Activated naive CD4-positive, alpha-beta T cell treated with anti-CD3 and anti-CD28 coated beads, Interleukin-2, amount 50 U/mL, for 16 hours (primary cell): ENCODE measurements around the gene TMEM72.

Experiments
- DNase-seq: peaks from one replicate; pipeline ENCODE4 v3.0.0-alpha.2; 2020

The TMEM72 gene

DNA sequence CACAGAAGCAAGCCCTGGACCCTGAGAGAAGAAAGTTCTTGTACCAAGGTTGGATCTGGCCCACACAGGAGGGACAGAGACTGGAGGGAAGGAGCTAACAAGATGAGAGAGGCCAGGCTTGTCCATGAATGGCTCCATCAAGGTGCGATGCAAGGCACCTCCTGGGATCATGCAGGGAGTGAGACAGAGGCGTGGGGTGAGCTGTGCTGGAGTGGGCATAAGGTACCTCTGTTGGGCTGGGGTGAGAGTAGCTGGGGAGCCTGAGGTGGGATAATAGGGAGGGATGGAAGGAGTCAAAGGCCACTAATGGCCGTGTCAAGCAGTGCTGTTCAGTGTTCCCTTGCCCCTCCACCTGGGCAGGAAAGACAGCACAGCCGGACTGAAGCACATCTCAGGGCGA, 9.9 kb downstream of the TMEM72 start:
- DNase-seq = no peak

DNA sequence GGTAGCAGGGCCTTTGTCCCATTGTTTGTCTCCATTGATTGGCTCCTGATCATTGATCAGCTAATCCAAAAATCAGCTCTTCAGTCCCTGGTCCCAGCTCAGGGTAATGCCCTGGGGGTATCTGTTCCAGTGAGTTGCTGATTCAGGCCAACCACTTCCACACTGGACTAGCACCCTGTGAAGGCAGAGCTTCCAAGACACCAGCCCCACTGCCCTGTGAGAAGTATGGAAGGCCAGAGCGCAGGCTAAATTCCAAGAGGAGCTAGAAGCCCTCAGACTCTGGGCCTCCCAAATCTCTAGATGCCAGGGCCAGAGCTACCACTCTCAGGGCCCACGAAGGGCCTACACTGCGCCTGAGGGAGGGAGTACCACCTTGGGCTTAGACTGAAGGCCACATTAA, 10.4 kb downstream of the TMEM72 start:
- no peak for DNase-seq

DNA sequence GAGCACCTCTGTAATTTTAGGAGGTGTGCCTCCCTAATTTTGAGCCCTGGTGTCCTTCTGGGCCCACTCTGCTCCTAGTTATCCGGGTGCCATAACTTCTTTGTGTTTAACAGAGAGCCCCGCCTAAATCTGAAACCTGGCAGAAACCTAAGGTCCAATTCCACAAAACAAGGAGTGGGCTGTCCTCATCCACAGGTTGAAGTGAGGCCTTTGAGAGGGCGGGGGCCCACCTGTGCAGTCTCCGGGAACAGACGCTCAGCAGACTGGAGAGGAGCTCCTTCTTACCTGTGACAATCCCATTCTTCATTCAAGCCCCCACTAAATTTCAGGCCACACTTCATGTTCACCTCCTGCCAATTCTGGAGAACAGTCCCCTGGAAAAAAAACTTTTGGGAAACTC, 10.9 kb downstream of the TMEM72 start:
- no peak for DNase-seq

DNA sequence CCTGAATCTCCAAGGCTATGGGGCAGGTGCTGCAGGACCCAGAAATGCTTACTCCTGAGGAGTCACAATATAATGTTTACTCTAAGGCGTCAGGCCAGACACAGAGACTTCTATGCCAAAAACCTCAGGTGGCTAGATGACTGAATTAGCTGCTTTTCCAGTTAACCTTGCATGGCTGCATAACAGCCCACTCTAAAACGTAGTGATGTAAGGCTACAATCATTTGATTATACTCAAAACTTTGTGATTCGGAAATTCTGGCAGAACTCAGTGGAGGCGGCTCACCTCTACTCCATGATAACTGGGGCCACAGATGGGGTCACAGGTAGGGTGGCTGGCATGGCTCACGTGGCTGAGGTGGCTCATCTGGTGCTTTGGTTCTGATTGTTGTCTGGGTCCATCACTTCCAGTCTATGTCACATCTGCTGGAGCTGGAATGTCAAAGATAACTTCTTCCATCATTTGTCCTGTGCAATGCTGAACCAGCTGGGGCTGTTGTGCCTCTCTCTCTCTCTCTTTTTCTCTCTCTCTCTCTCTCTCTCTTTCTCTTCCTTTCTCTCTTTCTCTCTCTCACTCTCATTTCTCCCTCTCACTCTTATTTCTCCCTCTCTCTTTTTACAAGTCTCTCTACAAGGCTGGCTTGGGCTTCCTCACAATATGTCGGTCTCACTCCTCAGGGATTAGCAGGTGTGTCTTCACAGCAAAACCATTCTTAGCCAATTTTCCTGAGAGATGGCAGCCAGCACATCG, 11.8 kb downstream of the TMEM72 start:
- DNase-seq = no peak

DNA sequence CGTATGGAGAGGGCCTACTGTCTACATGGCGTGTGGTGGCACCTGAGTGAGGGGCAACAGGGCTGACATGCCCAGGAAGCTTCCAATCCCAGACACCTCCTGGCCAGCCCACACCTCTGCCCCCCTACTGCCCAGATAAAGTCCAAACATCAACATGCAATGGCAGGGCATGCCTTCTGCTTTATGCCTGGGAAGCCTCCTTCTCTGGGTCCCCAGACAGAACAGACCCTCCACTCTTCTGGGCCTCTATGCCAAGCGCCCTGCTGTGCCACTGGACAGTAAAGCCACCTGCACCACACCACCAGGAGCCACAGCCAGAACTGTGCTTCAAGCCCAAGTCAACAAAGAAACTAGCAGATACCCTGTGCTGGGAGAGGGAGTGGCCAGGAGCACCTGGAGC, 12.5 kb downstream of the TMEM72 start:
- no peak for DNase-seq

DNA sequence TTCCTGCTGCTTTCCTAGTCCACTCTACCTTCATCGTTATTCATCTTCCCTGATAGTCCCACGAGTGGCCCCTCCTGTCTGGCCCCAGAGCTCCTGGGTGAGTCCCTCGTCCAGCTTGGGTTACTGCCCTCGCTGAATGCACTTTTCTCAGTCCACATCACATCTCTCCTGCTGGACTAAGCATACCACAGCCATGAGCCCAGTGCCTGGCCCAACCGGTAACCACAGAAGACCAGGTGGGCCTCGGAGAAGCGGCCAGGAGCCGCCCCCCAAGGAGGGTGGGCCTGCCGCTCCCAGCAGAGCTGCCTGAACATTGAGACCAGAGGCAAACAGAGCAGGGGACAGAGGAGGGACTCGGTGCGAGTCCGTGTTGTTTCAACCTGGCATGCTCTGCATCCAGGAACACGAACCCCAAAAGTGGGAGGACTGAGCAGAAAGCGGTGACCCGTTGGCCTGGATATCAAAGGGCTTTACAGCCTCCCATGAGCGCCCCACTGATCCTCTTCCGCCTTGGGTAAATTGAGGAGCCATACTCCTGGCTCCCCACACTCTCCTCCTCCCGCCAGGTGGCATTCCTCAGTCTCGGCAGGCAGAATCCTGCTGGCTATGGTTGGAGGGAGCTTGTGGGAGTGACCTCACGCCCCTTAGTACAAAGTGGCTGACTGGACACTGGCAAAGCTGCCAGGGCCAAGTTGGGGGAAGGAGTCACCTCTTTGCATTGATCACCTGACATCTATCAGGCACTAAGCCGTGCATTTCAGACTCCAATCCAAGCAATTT, 13.3 kb downstream of the TMEM72 start:
- no peak for DNase-seq

DNA sequence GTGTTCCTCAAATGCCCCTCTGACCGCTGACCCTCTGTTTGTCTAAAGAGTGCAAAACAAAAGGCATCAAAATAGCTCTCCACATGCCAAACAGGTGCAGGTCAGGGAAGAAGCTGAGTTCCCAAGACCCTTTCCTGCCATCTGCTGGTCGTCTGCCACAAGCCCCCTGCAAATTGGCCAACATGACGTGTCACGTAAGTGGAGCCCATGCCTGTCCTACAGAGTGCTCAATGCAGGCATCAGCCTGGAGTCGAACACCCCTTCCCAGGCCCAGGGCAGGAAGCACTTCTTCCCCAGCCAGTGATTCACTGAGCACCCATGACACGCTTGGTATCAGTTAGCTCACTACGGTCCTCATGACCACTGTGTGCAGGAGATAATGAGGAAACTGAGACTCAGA, 14.1 kb downstream of the TMEM72 start:
- DNase-seq = no peak

DNA sequence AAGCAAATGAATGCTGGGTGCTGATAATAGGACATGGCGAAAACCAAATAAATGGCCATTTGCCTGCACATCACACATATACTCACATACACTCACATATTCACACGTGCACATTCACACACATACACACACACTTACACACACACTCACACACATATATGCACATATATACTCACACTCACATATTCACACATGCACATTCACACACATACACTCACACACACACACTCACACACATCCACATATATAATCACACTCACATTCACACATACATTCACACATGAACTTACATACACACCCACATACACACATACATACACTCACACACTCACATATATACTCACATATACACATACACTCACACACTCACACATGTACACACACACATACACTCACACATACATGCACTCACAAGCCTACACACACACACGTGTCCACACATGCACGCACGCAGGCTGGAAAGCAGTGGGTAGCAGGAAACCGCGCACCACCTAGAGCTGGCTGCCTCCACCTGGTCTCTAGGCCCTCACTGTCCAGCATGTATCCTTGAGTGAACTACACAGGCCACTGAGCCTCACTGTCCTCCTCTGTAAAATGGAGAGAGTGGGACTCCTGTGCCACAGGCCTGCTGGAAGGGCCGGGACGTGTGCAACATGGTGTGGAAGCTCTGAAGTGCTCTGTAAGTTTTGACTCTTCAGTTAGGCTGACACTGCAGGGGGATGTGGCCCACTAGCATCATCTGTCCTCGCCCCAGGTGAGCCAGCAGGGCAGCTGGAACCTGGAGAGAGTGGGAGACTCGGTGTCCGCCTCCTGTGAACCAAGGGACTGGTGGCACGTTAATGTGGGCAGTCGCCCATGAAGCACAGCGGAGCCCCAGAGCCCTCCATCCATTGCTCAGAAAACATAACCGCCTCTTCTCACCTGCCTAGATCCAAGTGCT, 14.9 kb downstream of the TMEM72 start:
- DNase-seq = no peak

DNA sequence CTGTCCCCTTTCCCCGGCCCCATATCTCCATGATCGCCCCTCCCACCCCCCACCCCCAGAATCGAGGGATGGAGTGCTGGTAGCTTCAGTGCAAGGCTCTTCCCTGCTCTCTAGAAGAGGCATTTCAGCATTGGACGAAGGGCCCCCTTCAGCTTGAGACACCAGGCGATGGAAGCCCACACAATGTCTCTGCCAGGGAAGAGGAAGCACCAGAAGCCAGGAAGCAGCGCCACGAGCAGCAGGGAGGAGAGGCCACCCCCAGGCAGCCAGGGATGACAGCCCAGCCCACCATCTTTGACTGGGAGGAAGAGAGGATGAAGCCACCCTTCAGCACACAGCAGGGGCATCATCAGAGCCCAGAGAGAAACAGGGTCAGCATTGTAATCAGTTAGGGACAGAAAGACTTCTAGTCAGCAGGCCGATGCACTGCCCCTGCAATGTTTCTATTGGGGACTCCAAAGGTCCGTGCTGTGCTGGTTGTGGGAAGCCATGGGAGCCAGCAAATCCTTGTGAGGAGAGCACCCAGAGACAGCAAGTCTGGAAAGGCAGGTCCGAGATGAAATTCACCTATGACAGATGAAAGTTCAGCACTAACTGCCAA, 15.7 kb downstream of the TMEM72 start:
- DNase-seq = no peak

DNA sequence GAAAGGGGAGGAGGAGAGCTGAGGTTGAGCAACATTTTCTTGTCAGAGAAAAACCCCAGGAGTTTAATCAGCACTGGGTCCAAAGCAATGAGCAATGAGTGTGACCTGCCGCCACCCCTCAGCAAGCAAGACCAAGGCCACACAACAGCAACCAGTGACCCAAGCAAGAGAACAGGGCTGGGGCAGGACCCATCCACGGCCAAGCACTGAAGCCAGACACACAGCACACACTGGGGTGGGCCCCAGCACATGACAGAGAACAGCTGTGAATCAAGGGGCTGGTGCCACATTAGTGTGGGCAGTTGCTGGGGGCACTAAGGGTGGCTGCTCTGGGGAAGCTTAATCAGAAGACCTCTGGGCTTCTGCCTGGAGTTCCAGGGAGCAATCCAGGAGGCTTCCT, 16.2 kb downstream of the TMEM72 start:
- DNase-seq = no peak

DNA sequence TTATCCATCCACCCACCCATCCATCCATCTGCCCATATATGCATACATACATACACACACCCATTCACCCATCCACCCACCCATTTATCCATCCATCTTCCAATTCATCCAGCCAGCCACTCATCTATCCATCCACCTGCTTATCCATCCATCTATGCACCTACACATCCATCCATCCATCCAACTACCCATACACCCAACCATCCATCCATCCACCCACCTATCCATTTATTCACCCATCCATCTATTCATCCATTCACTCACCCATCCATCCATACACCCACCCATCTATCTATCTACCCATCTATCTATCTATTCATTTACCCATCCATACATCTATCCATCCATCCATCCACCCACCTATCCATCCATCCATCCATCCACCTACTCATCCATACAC, 17.3 kb downstream of the TMEM72 start:
- DNase-seq = no peak

DNA sequence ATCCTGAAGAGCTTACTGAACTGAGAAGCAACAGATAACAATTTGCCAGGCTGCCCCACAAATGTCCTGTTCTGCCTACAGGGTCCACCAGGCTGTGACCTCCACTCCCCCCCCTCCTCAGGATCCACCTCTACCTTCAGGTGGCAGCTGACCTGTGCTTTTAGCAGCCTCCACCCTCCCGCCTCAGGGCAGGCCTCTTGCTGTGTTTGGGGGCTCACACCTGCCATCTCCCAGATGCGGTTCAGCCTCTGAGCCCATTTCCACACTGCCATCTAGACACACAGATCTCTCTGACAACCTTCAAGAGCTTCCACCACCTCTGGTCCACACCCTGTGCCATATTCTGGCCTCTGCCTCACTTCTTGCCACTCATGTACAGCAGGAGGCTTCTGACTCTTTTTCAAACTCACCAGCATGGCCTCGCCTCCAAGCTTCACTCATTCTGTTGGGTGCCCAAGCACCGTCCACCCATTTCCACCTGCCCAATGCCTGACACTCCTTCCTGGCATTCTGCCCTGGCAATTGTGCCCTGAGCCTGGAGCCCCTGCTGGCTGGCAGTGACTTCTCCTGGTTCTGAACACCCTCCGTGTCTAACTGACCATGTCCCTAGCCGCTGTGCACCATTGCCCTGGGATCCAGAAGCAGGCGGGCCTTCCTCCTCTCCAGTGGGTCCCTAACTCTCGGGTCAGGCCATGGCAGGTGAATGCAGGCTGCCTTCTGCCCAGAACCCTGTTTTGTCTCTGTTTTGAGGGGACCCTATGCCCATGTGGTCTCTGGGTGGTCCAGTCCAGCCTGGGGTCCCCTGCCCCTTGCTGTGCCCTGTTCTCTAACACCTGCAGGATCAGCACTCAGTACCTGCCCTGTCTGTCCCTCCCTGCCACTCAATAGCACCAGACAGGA, 18.5 kb downstream of the TMEM72 start:
- DNase-seq = no peak

DNA sequence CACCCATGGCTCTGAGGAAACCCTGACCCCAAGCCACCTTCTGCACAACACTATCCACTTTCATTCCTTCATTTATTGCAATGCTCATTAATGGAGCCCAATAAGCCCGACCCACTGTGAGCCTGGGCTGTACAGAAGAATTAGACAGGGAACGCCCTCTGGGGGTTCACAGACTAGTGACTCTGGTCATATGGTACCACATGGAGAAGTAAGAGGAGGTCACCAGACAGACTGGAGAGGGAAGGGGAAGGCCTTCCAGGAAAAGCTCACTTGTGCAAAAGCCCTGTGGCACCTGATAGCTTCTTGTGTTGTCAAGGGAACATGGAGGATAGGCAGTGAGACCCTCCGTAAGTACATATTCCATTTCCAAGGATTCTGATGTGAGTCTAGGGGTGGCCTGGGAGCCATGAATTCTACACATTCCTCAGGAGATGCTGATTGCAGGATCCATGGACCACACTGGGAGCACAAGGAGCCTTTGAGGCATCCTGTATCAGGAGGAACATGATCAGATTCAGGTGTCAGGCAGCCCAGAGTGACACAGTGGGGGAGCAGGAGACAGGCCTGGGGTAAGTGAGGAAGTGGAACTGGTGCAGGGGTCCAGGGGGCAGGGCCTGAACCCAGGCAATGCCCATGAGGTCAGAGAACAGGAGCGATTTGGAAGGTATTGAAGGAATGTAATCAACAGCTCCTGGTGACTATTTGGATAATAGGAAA, 19.9 kb downstream of the TMEM72 start:
- no peak for DNase-seq

DNA sequence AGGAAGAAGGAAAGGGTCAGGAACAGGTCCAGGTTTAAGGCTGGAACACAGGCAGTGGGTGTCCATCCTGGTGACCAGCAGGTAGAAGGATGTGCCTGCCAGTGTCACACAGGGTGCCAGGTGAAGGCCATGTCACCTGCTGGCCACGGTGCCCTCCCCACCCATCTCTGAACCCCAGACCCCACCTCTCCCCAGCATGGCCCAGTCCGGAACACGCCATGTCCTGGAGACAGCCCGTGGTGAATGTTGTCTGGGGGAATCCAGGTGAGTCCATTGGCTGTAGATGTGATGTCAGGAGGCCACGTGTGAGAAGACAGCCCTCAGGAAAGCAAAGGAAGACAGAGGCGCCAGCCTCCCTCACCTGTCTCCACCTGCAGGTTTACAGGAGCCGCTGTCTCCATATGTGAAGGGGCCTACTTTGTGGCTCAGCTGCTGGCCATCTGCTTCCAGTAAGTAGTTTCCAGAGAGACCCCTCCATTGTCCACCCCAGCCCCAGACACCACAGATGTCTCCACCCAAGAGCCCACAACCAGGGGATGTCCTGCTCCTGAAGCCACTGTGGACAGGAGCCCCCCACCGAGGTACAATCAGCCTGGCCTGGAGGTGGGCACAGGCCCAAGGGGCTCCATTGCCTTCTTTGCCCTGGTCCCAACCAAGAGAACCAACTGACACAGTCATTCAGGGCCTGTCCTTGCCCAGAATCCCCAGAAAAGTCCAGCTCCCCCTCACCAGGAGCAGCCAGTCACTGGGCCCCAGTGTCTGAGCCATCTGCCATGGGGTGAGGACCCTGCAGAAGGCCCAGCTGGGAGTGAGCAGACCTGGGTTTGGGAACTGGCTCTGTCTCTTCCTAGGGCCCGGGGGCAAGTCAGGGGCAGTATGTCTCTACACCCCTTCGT, 20.7 kb downstream of the TMEM72 start:
- no peak for DNase-seq

DNA sequence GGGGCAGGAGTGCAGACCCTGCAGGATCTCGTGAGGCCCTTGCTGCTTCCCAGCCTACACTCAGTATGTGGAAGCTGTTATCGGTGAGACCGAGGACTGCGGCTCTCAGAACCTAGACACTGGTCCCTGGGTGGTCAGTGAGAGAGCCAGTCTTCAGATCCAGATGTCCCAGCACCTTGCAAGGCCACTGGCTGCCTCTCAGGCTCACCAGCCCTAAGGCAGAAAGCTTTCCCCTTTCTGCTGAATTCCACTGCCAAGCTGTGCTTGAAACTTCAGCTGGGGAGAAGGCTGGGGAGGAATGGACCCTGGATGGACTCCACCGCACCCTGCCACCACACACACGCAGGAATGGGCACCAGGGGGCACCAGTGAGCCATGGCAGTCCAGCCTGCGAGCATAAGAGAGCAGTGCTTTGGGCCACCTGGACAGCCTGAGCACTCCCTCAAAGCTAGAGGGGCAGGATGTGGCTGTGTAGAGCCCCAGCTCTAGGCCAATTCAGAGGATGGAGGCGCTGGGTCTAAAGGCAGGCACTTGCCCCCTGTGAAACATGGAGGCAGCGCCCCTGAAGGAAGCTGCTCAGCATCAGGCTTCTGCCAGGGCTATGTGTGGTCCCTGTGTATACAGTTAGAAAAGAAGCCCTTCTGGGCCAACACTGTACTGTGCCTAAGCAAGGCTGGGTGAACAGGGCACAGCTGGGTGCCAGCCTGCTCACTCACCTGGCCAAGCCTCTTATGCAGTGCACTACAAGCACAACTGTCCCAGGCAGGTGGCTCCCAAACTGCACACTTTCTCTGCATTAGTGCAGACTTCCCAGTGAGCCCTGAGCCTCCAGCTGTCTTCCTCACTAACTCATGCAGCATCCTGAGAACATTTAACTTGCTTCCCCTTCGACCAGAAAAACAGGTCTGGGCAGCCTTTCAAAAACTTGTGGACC, 21.6 kb downstream of the TMEM72 start:
- peak; percentile 81 for DNase-seq

DNA sequence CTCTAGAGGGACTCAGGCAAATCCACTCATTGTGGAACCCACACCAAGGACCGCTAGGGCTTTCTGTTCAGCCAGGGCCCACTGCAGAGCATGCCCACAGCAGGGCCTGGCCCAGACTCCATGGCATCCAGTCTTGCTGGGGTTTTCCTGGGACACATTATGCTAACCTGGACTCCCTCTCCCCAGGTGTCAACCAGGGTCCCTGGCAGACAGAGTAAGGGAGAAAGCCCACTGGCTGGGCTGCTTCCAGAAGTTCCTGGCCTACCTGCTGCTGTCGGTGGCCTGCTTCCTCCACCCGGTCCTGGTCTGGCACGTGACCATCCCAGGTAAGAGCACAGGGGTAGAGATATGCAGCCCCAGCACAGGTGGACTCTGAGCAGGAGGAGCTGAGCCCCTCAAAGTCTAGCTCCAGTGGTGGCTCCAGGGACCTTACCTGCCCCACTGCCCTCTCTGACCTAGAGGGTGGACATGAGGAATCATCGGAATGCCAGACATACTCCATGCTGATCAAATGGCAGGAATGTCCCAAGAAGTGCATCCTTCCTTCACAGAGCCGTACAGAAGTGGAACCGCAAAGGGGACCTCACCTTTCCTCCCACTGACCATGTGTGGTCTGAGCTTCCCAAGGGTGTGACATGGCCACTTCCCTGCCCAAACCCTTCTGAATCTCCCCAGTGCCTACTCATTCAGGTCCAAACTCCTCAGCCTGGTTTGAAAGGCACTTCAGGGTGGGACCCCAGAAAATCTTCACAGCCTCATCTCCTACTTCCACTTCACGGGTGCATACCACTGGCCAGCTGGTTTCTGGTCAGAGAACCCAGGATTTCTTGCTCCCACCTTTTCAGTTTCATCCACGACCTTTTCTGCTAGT, 22.5 kb downstream of the TMEM72 start:
- no peak for DNase-seq

DNA sequence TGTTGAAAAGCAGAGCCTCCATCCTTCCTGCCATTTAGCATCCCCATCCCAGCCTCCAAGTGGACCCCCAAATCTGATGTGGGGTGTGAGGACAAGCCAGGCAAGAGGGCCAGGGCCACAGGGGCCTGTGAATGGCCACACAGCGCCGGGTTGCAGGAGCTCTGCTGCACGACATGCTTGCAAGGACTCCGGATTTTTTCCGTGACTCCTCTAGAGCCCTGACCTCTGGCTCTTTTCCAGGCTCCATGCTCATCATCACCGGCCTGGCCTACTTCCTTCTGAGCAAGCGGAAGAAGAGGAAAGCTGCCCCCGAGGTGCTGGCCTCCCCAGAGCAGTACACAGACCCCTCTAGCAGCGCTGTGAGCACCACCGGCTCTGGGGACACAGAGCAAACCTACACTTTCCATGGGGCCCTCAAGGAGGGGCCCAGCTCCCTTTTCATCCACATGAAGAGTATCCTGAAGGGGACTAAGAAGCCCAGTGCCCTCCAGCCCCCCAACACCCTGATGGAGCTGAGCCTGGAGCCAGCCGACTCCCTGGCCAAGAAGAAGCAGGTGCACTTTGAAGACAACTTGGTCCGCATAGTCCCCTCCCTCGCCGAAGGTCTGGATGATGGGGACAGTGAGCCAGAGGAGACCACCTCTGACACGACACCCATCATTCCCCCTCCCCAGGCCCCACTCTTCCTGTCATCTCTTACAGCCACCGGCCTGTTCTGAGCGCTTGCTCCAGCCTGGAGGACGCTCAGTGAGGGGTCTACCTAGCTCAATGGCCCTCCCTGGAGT, 23.5 kb downstream of the TMEM72 start:
- no peak for DNase-seq
